Spleen (tissue), 7 donors: ENCODE measurements around the gene PLVAP.

Experiments used
- POLR2A ChIP-seq, 3 donors: fragments of 450-650 bp; IDR thresholded peaks; one replicate each; pipeline ENCODE4 v1.5.1; 2017; ENCODE audit warnings: antibody characterized with exemption in 3 of 3, mild to moderate bottlenecking in 1 of 3
- POLR2AphosphoS5 ChIP-seq, 3 donors: sonication (generic); formaldehyde crosslinking; IDR thresholded peaks; one replicate each; pipeline ENCODE4 v1.5.1; 2017; ENCODE audit warnings: antibody characterized with exemption in 3 of 3
- TF ChIP-seq, protein P1 (sequence below), 11 experiments: fragments of 200-600 bp in 7 of 11; fragments of 450-650 bp in 4 of 11; sonication (generic) in 4 of 11; IDR thresholded peaks in 8 of 11; conservative IDR thresholded peaks in 3 of 11; 1 replicate in 7 of 11; 2 replicates in 4 of 11; pipeline versions ENCODE4 v1.4.0 to v1.8.0; 2016 to 2021; ENCODE audit warnings: antibody characterized with exemption in 11 of 11, inconsistent platforms in 4 of 11, mild to moderate bottlenecking in 1 of 11
- donor health status: DM: no; HTN: no; CAD: no; lungs with moderate emphysema.
- donor health status: DM: no; HTN: no; CAD: no.
- donor health status: DM: no; HTN: no; CAD: no.

DNA sequence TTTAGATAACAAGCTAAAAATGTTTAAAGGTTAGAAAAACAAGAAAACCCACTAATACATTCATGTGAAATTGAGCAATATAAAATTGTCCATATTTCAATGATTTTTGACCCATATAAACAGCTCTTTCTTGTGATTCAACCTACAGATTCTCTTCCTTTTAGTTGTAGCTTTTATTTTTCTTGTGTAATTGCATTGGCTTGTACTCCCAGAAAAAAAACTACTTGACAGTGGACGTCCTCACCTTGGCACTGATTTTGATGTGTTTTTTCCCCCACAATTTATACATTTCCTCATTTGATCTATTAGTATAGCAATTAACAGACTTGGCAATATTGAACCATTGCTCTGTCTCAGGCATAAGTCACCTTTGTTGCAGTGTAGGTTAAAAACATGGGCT, 12.1 kb upstream of the PLVAP start:
- TF ChIP-seq, protein P1, sequence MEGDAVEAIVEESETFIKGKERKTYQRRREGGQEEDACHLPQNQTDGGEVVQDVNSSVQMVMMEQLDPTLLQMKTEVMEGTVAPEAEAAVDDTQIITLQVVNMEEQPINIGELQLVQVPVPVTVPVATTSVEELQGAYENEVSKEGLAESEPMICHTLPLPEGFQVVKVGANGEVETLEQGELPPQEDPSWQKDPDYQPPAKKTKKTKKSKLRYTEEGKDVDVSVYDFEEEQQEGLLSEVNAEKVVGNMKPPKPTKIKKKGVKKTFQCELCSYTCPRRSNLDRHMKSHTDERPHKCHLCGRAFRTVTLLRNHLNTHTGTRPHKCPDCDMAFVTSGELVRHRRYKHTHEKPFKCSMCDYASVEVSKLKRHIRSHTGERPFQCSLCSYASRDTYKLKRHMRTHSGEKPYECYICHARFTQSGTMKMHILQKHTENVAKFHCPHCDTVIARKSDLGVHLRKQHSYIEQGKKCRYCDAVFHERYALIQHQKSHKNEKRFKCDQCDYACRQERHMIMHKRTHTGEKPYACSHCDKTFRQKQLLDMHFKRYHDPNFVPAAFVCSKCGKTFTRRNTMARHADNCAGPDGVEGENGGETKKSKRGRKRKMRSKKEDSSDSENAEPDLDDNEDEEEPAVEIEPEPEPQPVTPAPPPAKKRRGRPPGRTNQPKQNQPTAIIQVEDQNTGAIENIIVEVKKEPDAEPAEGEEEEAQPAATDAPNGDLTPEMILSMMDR (IDR thresholded peaks at IDR 0.05 in 8 of 11, conservative IDR thresholded peaks at IDR 0.05 in 3 of 11) = no peak
- no peak for TF ChIP-seq POLR2AphosphoS5 (IDR thresholded peaks at IDR 0.05)
- TF ChIP-seq POLR2A (IDR thresholded peaks at IDR 0.05) = no peak
